Keratinocyte (primary cell): ENCODE data around the gene TERT. TPM values are rescaled to one million over a fixed set of nuclear protein-coding genes. Genes with fewer than 3 reads are reported as not detected.

Source experiments
- DNase-seq: peaks from one replicate; pipeline ENCODE4 v3.0.0-alpha.2; 2011; ENCODE audit warnings: low read depth, missing footprints, low spot score
- FAIRE-seq: peaks from 2 replicates; lab custom pipeline; 2011; peaks lifted over from hg19 to GRCh38; lab: Jason Lieb, UNC
- H2AFZ ChIP-seq: 2 replicates; pipeline ENCODE4 v1.6.0; 2012; ENCODE audit warnings: low read length, control low read depth, inconsistent platforms; ENCODE audit not compliant: control insufficient read depth
- H3K27ac ChIP-seq: 2 replicates; pipeline ENCODE4 v1.5.1; 2011; ENCODE audit warnings: low read length; ENCODE audit not compliant: control insufficient read depth, insufficient read depth
- H3K27me3 ChIP-seq: 3 replicates; pipeline ENCODE4 v1.6.0; 2011; ENCODE audit warnings: low read length; ENCODE audit not compliant: control insufficient read depth, insufficient read depth; ENCODE audit errors: extremely low read depth
- H3K36me3 ChIP-seq, 2 experiments: 2 replicates in 1 of 2; 3 replicates in 1 of 2; pipeline ENCODE4 v1.5.1; 2011; ENCODE audit warnings: low read length in 2 of 2, mild to moderate bottlenecking in 1 of 2; ENCODE audit not compliant: control insufficient read depth in 2 of 2, insufficient read depth in 2 of 2; ENCODE audit errors: extremely low read depth in 1 of 2
- H3K4me1 ChIP-seq: 3 replicates; pipeline ENCODE4 v1.5.1; 2011; ENCODE audit warnings: low read length; ENCODE audit not compliant: control insufficient read depth, insufficient read depth; ENCODE audit errors: extremely low read depth
- H3K4me2 ChIP-seq: 3 replicates; pipeline ENCODE4 v1.6.0; 2011; ENCODE audit warnings: low read depth, low read length; ENCODE audit not compliant: control insufficient read depth, insufficient read depth; ENCODE audit errors: extremely low read depth
- H3K4me3 ChIP-seq, 3 experiments: fragments of 200-600 bp in 1 of 3; sonication (generic) in 1 of 3; 2 replicates in 2 of 3; 3 replicates in 1 of 3; pipeline ENCODE4 v1.5.1; 2011 to 2016; ENCODE audit warnings: low read length in 3 of 3, mild to moderate bottlenecking in 3 of 3, control low read depth in 2 of 3, inconsistent platforms in 1 of 3, low read depth in 1 of 3, mixed read lengths in 1 of 3, mixed run types in 1 of 3, moderate library complexity in 1 of 3; ENCODE audit not compliant: control insufficient read depth in 2 of 3, insufficient read depth in 2 of 3; ENCODE audit errors: extremely low read depth in 1 of 3
- H3K79me2 ChIP-seq: 2 replicates; pipeline ENCODE4 v1.6.0; 2012; ENCODE audit warnings: low read length; ENCODE audit not compliant: control insufficient read depth, insufficient read depth
- H3K9ac ChIP-seq: 3 replicates; pipeline ENCODE4 v1.6.0; 2011; ENCODE audit warnings: low read length; ENCODE audit not compliant: control insufficient read depth, insufficient read depth; ENCODE audit errors: extremely low read depth
- H3K9me1 ChIP-seq: 3 replicates; pipeline ENCODE4 v1.6.0; 2011; ENCODE audit warnings: low read length; ENCODE audit not compliant: control insufficient read depth, insufficient read depth; ENCODE audit errors: extremely low read depth
- H3K9me3 ChIP-seq: 2 replicates; pipeline ENCODE4 v1.5.1; 2012; ENCODE audit warnings: low read depth, low read length; ENCODE audit not compliant: control insufficient read depth
- H4K20me1 ChIP-seq: 3 replicates; pipeline ENCODE4 v1.6.0; 2011; ENCODE audit warnings: low read length; ENCODE audit not compliant: control insufficient read depth, insufficient read depth; ENCODE audit errors: extremely low read depth
- EZH2 ChIP-seq: IDR thresholded peaks from one replicate; pipeline ENCODE4 v1.6.1; 2012; ENCODE audit warnings: inconsistent platforms, mild to moderate bottlenecking, low read length, moderate library complexity
- dilution Hi-C: fragments of 300-500 bp; cut with MboI; formaldehyde crosslinking; loops from one replicate; pipeline ENCODE4 v1.7.0; 2020; ENCODE audit warnings: low sequenced_read_pairs; ENCODE audit not compliant: extremely low pct_ligation_motif_present
- polyA plus RNA-seq, 5 experiments: library from polyadenylated mRNA; depleted of rRNA in 3 of 5; stranded (reverse) in 3 of 5; stranded (forward) in 1 of 5; unstranded in 1 of 5; fragments of >200 nt; gene quantifications; 1 replicate in 1 of 5; 2 replicates in 3 of 5; 3 replicates in 1 of 5; pipeline versions ENCODE4 v1.2.1 to v1.2.3, GENCODE V29; 2011 to 2012; ENCODE audit warnings: missing spikeins in 2 of 5, low read depth in 1 of 5, low replicate concordance in 1 of 5
- TF ChIP-seq, protein P1 (sequence below), 3 experiments: IDR thresholded peaks in 1 of 3; conservative IDR thresholded peaks in 1 of 3; optimal IDR thresholded peaks in 1 of 3; 2 replicates in 2 of 3; 3 replicates in 1 of 3; pipeline versions ENCODE3 to v1.5.1; 2011; ENCODE audit warnings: low read length in 3 of 3, mild to moderate bottlenecking in 3 of 3, moderate library complexity in 2 of 3, control low read depth in 1 of 3, inconsistent platforms in 1 of 3; ENCODE audit not compliant: insufficient read depth in 2 of 3; ENCODE audit errors: extremely low read depth in 1 of 3

The TERT gene
- polyA plus RNA-seq, 1 donor (not counting 4 experiments of a cell fraction or from before 2014, with no cell fraction given): not detected

DNA sequence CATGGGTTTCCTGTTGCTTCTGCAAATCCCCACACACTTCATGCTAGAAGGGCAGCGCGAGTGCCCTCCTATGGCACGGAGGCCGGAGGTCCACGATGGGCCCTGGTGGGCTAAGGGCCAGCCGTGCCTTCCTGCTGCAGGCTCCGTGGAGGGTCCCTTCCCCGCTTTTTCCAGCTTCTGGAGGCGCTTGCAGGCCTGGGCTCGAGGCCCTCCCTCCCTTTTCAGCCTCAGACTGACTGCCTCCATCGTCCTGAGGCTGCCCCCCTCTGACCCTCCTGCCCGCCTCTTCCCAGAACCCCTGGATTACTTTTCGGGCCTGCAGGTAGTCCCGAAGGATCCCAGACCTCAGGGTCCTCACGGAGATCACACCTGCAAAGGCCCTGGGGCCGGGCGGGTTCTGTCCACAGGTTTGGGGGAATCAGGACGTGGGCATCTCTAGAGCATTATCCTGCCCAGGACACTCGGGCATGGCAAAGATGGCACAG, 3.2 kb upstream of the TERT start:
- FAIRE-seq (no peak), DNase-seq (no peak)
- Histone ChIP-seq H3K9me3 (peaks cover under 1% of the 10 kb centered on the region), H3K27ac (no peak overlapping the region), H3K4me1 (no peaks in the 10 kb centered on the region), H4K20me1 (no peaks in the 10 kb centered on the region), H3K9me1 (no peaks in the 10 kb centered on the region), H3K27me3 (peaks cover 28% of the 10 kb centered on the region), H3K79me2 (no peaks in the 10 kb centered on the region), H3K4me3 (no peak overlapping the region), H2AFZ (no peak overlapping the region), H3K4me2 (no peak overlapping the region), H3K9ac (no peak overlapping the region), H3K36me3 (no peaks in the 10 kb centered on the region)
- dilution Hi-C loops: no loop called here
- no peak for TF ChIP-seq EZH2
- TF ChIP-seq, protein P1, sequence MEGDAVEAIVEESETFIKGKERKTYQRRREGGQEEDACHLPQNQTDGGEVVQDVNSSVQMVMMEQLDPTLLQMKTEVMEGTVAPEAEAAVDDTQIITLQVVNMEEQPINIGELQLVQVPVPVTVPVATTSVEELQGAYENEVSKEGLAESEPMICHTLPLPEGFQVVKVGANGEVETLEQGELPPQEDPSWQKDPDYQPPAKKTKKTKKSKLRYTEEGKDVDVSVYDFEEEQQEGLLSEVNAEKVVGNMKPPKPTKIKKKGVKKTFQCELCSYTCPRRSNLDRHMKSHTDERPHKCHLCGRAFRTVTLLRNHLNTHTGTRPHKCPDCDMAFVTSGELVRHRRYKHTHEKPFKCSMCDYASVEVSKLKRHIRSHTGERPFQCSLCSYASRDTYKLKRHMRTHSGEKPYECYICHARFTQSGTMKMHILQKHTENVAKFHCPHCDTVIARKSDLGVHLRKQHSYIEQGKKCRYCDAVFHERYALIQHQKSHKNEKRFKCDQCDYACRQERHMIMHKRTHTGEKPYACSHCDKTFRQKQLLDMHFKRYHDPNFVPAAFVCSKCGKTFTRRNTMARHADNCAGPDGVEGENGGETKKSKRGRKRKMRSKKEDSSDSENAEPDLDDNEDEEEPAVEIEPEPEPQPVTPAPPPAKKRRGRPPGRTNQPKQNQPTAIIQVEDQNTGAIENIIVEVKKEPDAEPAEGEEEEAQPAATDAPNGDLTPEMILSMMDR (optimal IDR thresholded peaks at IDR 0.05 in 1 of 3, IDR thresholded peaks at IDR 0.05 in 1 of 3, conservative IDR thresholded peaks at IDR 0.05 in 1 of 3; ENCODE audit: extremely low read depth in 1 of 3, insufficient read depth in 2 of 3, low read length in 3 of 3): no peak

DNA sequence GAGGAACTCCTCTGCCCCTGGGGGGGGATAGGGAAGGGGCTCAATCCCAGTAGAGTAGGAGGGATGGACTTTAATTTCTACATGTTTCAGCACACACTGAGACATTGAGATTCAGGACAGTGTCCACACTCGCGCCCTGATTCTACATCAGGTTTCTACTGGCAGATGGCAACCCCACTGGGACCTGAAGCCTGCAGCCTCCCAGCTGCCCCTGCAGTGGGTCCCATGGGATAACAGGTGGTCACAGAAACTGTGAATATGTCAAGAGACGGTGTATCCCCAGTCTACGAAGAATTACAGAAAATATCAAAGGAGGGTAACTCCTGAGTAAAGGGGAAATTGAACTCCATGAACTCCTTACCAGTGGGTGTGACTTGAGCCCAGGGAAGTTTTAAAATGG, 2.4 kb upstream of the TERT start:
- dilution Hi-C loops: no loop called here
- TF ChIP-seq EZH2: no peak
- TF ChIP-seq, protein P1 (optimal IDR thresholded peaks at IDR 0.05 in 1 of 3, IDR thresholded peaks at IDR 0.05 in 1 of 3, conservative IDR thresholded peaks at IDR 0.05 in 1 of 3; ENCODE audit: extremely low read depth in 1 of 3, insufficient read depth in 2 of 3, low read length in 3 of 3): no peak
- no peak overlapping the region for H3K4me2 ChIP-seq
- peaks cover 32% of the 10 kb centered on the region for H3K27me3 ChIP-seq
- no peaks in the 10 kb centered on the region for H3K9me1 ChIP-seq
- H2AFZ ChIP-seq: no peak overlapping the region
- H3K79me2 ChIP-seq: no peaks in the 10 kb centered on the region
- H3K9ac ChIP-seq: no peak overlapping the region
- H3K36me3 ChIP-seq: no peaks in the 10 kb centered on the region
- no peaks in the 10 kb centered on the region for H3K4me1 ChIP-seq
- H3K9me3 ChIP-seq: peaks cover 3% of the 10 kb centered on the region
- H4K20me1 ChIP-seq: no peaks in the 10 kb centered on the region
- FAIRE-seq (no peak), DNase-seq (no peak)
- H3K4me3 ChIP-seq: no peak overlapping the region
- no peak overlapping the region for H3K27ac ChIP-seq
